Caco-2 (cell line): Measurements from ENCODE around the gene KIF1B. TPM values are rescaled to one million over a fixed set of nuclear protein-coding genes. Genes with fewer than 3 reads are reported as not detected.

Experiments used
- BruUV-seq: library from RNA; stranded (reverse); fragments of 400-500 nt; replicated peaks from 2 replicates; lab custom pipeline; 2021; lab: Mats Ljungman, UMichigan
- CTCF ChIA-PET: fragments of 300-600 bp; sonication (Branson Sonifier 250); formaldehyde crosslinking; loops from one replicate; lab custom pipeline; 2022; ENCODE audit warnings: antibody characterized with exemption; lab: Charles Lee
- POLR2A ChIA-PET: fragments of 300-600 bp; sonication (Branson Sonifier 250); formaldehyde crosslinking; loops from one replicate; lab custom pipeline; 2022; ENCODE audit warnings: antibody characterized with exemption; lab: Charles Lee
- DNase-seq, 2 experiments: peaks; one replicate each; pipeline versions ENCODE4 v3.0.0 to v3.0.0-alpha.2; 2020 to 2022
- H3K27me3 ChIP-seq: replicated peaks from 2 replicates; pipeline ENCODE4 v1.6.0; 2011; ENCODE audit warnings: low read length; ENCODE audit not compliant: control insufficient read depth, insufficient read depth
- H3K36me3 ChIP-seq: 2 replicates; pipeline ENCODE4 v1.5.1; 2011; ENCODE audit warnings: low read length; ENCODE audit not compliant: control insufficient read depth, insufficient read depth
- H3K4me1 ChIP-seq: fragments of 250-450 bp; sonication (Bioruptor Pico); 2 replicates; pipeline ENCODE4 v1.5.1; 2020; ENCODE audit warnings: mild to moderate bottlenecking
- H3K4me3 ChIP-seq: 2 replicates; pipeline ENCODE4 v1.5.1; 2011; ENCODE audit warnings: low read depth, mild to moderate bottlenecking, control low read depth, low read length
- H3K9me3 ChIP-seq: fragments of 250-450 bp; sonication (Bioruptor Pico); 2 replicates; pipeline ENCODE4 v1.5.1; 2020; ENCODE audit warnings: mild to moderate bottlenecking, moderate library complexity
- H3K27ac Mint-ChIP-seq: one replicate; pipeline ENCODE4 v1.8.0; 2022; ENCODE audit warnings: mixed read lengths; ENCODE audit not compliant: unreplicated experiment
- H3K27me3 Mint-ChIP-seq: one replicate; pipeline ENCODE4 v1.8.0; 2022; ENCODE audit warnings: mixed read lengths; ENCODE audit not compliant: insufficient read depth, unreplicated experiment
- H3K36me3 Mint-ChIP-seq: one replicate; pipeline ENCODE4 v1.8.0; 2022; ENCODE audit warnings: mild to moderate bottlenecking, mixed read lengths; ENCODE audit not compliant: insufficient read depth, unreplicated experiment
- H3K4me1 Mint-ChIP-seq: one replicate; pipeline ENCODE4 v1.8.0; 2022; ENCODE audit warnings: low read depth, mixed read lengths; ENCODE audit not compliant: unreplicated experiment
- H3K4me3 Mint-ChIP-seq: one replicate; pipeline ENCODE4 v1.8.0; 2022; ENCODE audit warnings: mild to moderate bottlenecking, moderate library complexity, mixed read lengths; ENCODE audit not compliant: unreplicated experiment
- H3K9me3 Mint-ChIP-seq: one replicate; pipeline ENCODE4 v1.8.0; 2022; ENCODE audit warnings: mixed read lengths; ENCODE audit not compliant: unreplicated experiment
- CTCF ChIP-seq, 2 experiments: fragments of 200-600 bp in 1 of 2; IDR thresholded peaks; 1 replicate in 1 of 2; 2 replicates in 1 of 2; pipeline versions ENCODE4 v1.5.1 to v1.8.0; 2011 to 2022; ENCODE audit warnings: antibody characterized with exemption in 1 of 2, control low read depth in 1 of 2, inconsistent platforms in 1 of 2, low read depth in 1 of 2, low read length in 1 of 2, mild to moderate bottlenecking in 1 of 2, moderate library complexity in 1 of 2; ENCODE audit not compliant: insufficient read depth in 1 of 2, severe bottlenecking in 1 of 2, unreplicated experiment in 1 of 2
- intact Hi-C: fragments of 100-400 bp; cut with micrococcal nuclease; formaldehyde crosslinking; loops from one replicate; pipeline ENCODE4 v1.10.0; 2022; ENCODE audit not compliant: unreplicated experiment
- total RNA-seq: library from RNA; stranded (reverse); gene quantifications from 2 replicates; pipeline ENCODE4 v1.2.3, GENCODE V29; 2022

Gene KIF1B
- total RNA-seq, 1 experiment from 2014 or later, result 41.1 TPM

GRCh38 chr1:10419351-10419750, 209.0 kb downstream of the KIF1B start:
- H3K4me3 Mint-ChIP-seq, result no peak overlapping the region
- no peak overlapping the region for H3K27ac Mint-ChIP-seq
- BruUV-seq, result no TSS peak
- Histone ChIP-seq H3K27me3 (no peaks in the 10 kb centered on the region), H3K9me3 (no peaks in the 10 kb centered on the region), H3K36me3 (0 out of 2 replicates have a peak, but pooled peaks cover 3% of the 10 kb centered on the region), H3K4me1 (no peaks in the 10 kb centered on the region), H3K4me3 (no peak overlapping the region)
- intact Hi-C loops, result no loop called here
- no peak for TF ChIP-seq CTCF (IDR thresholded peaks at IDR 0.05; ENCODE audit: insufficient read depth in 1 of 2, low read depth in 1 of 2, low read length in 1 of 2, severe bottlenecking in 1 of 2, unreplicated experiment in 1 of 2)
- ChIA-PET POLR2A (no interaction called here), CTCF (no interaction called here)
- H3K27me3 Mint-ChIP-seq, result no peaks in the 10 kb centered on the region
- no peaks in the 10 kb centered on the region for H3K4me1 Mint-ChIP-seq
- no peaks in the 10 kb centered on the region for H3K9me3 Mint-ChIP-seq
- peaks cover 73% of the 10 kb centered on the region for H3K36me3 Mint-ChIP-seq
- no peak for DNase-seq

- 0 out of 2 replicates have a peak, but pooled peaks cover 3% of the 10 kb centered on the region for H3K36me3 ChIP-seq
- no peaks in the 10 kb centered on the region for H3K9me3 ChIP-seq
- Mint-ChIP-seq H3K4me3 (no peak overlapping the region), H3K27me3 (no peaks in the 10 kb centered on the region), H3K9me3 (no peaks in the 10 kb centered on the region), H3K36me3 (peaks cover 50% of the 10 kb centered on the region), H3K4me1 (no peaks in the 10 kb centered on the region), H3K27ac (no peak overlapping the region)
- POLR2A ChIA-PET, result no interaction called here
- CTCF ChIA-PET, result no interaction called here
- H3K4me1 ChIP-seq, result peaks cover 7% of the 10 kb centered on the region
- no peaks in the 10 kb centered on the region for H3K27me3 ChIP-seq
- H3K4me3 ChIP-seq, result no peak overlapping the region
- TF ChIP-seq CTCF (IDR thresholded peaks at IDR 0.05; ENCODE audit: insufficient read depth in 1 of 2, low read depth in 1 of 2, low read length in 1 of 2, severe bottlenecking in 1 of 2, unreplicated experiment in 1 of 2), result no peak
- intact Hi-C loops, result no loop called here
- no TSS peak for BruUV-seq
- DNase-seq, result no peak
These were observed 211.3 kb downstream of the KIF1B start for GRCh38 chr1:10421637-10422036.

GRCh38 chr1:10424034-10424433, 213.7 kb downstream of the KIF1B start:
- no peak overlapping the region for H3K27ac Mint-ChIP-seq
- ChIA-PET CTCF (no interaction called here), POLR2A (no interaction called here)
- H3K4me3 Mint-ChIP-seq, result no peak overlapping the region
- H3K4me3 ChIP-seq, result no peak overlapping the region
- no peaks in the 10 kb centered on the region for H3K9me3 Mint-ChIP-seq
- H3K4me1 Mint-ChIP-seq, result peaks cover 11% of the 10 kb centered on the region
- H3K4me1 ChIP-seq, result peaks cover 20% of the 10 kb centered on the region
- H3K9me3 ChIP-seq, result no peaks in the 10 kb centered on the region
- intact Hi-C loops, result no loop called here
- no peaks in the 10 kb centered on the region for H3K27me3 Mint-ChIP-seq
- H3K27me3 ChIP-seq, result no peaks in the 10 kb centered on the region
- H3K36me3 Mint-ChIP-seq, result peaks cover 26% of the 10 kb centered on the region
- H3K36me3 ChIP-seq, result peaks cover 2% of the 10 kb centered on the region; the same call in 1 of the 2 replicates
- no peak for DNase-seq
- no TSS peak for BruUV-seq
- TF ChIP-seq CTCF (IDR thresholded peaks at IDR 0.05; ENCODE audit: insufficient read depth in 1 of 2, low read depth in 1 of 2, low read length in 1 of 2, severe bottlenecking in 1 of 2, unreplicated experiment in 1 of 2), result no peak
